HG03196 (cell line): ENCODE data around the gene CUL3.
"Not testable (repeated sequence)": the region's sequence is repeated elsewhere in the genome, so short reads cannot be mapped to it uniquely, and the experiment has no call there.

ENCODE experiments used
- ATAC-seq: cut with Tn5 transposase; IDR thresholded peaks from one replicate; pipeline ENCODE4 v1.9.1; 2021; ENCODE audit not compliant: unreplicated experiment

Gene CUL3

GRCh38 chr2:224583033-224583432 lies 2.1 kb downstream of the CUL3 start:
- not testable (repeated sequence) for ATAC-seq

- no peak for ATAC-seq
Measured at GRCh38 chr2:224580248-224580647, 4.9 kb downstream of the CUL3 start.

- ATAC-seq = no peak
Measured at GRCh38 chr2:224579411-224579810, 5.8 kb downstream of the CUL3 start.

GRCh38 chr2:224577541-224577940 lies 7.6 kb downstream of the CUL3 start:
- ATAC-seq = no peak

- ATAC-seq = peak; percentile 76
Measured at GRCh38 chr2:224576088-224576715, 9.0 kb downstream of the CUL3 start.

GRCh38 chr2:224574423-224575084 lies 10.6 kb downstream of the CUL3 start:
- ATAC-seq = no peak

- ATAC-seq = no peak
Measured at GRCh38 chr2:224573724-224574123, 11.4 kb downstream of the CUL3 start.

- ATAC-seq = no peak
Measured at GRCh38 chr2:224572338-224572737, 12.8 kb downstream of the CUL3 start.

GRCh38 chr2:224570328-224570993 lies 14.7 kb downstream of the CUL3 start:
- ATAC-seq = no peak

- no peak for ATAC-seq
Measured at GRCh38 chr2:224569654-224570053, 15.5 kb downstream of the CUL3 start.

GRCh38 chr2:224565452-224566035 lies 19.6 kb downstream of the CUL3 start:
- no peak for ATAC-seq

- no peak for ATAC-seq
Measured at GRCh38 chr2:224563537-224563936, 21.6 kb downstream of the CUL3 start.

- ATAC-seq = no peak
Measured at GRCh38 chr2:224562831-224563230, 22.3 kb downstream of the CUL3 start.

GRCh38 chr2:224561234-224562005 lies 23.7 kb downstream of the CUL3 start:
- peak; percentile 65 for ATAC-seq

- no peak for ATAC-seq
Measured at GRCh38 chr2:224560549-224560948, 24.6 kb downstream of the CUL3 start.

- no peak for ATAC-seq
Measured at GRCh38 chr2:224557610-224558009, 27.6 kb downstream of the CUL3 start.

GRCh38 chr2:224556381-224556780 lies 28.8 kb downstream of the CUL3 start:
- ATAC-seq = no peak

- ATAC-seq = no peak
Measured at GRCh38 chr2:224555823-224556366, 29.3 kb downstream of the CUL3 start.

- no peak for ATAC-seq
Measured at GRCh38 chr2:224552771-224553170, 32.4 kb downstream of the CUL3 start.

- no peak for ATAC-seq
Measured at GRCh38 chr2:224551693-224552092, 33.5 kb downstream of the CUL3 start.

GRCh38 chr2:224546926-224547325 lies 38.2 kb downstream of the CUL3 start:
- no peak for ATAC-seq
